OCI-LY7 (cell line): Measurements from ENCODE around the gene EDDM13. TPM values are rescaled to one million over a fixed set of nuclear protein-coding genes. Genes with fewer than 3 reads are reported as not detected.
A peak's percentile ranks its signal among the peaks of the same experiment; 100 is the strongest.

Source experiments
- BruUV-seq: library from RNA; stranded (reverse); fragments of 400-500 nt; replicated peaks from 2 replicates; lab custom pipeline; 2021; lab: Mats Ljungman, UMichigan
- CTCF ChIA-PET: fragments of 300-600 bp; sonication (Branson Sonifier 250); formaldehyde crosslinking; loops from one replicate; lab custom pipeline; 2022; ENCODE audit warnings: antibody characterized with exemption; ENCODE audit not compliant: unreplicated experiment; lab: Charles Lee
- POLR2A ChIA-PET: fragments of 300-600 bp; sonication (Branson Sonifier 250); formaldehyde crosslinking; loops from one replicate; lab custom pipeline; 2022; ENCODE audit warnings: antibody characterized with exemption; lab: Charles Lee
- DNase-seq: peaks from one replicate; pipeline ENCODE4 v3.0.0-alpha.2; 2015; ENCODE audit warnings: low spot score
- H2AFZ ChIP-seq: fragments of 200-600 bp; sonication (generic), shearing (Covaris generic); 2 replicates; pipeline ENCODE4 v1.6.1; 2014; ENCODE audit warnings: mild to moderate bottlenecking, antibody characterized with exemption, low read length, moderate library complexity
- H3K27ac ChIP-seq: fragments of 200-600 bp; sonication (generic); 2 replicates; pipeline ENCODE4 v1.5.1; 2014; ENCODE audit warnings: mixed run types, low read depth, mild to moderate bottlenecking, moderate library complexity, low read length, inconsistent platforms; ENCODE audit not compliant: poor library complexity, severe bottlenecking
- H3K36me3 ChIP-seq: fragments of 200-600 bp; sonication (generic); 2 replicates; pipeline ENCODE4 v1.6.1; 2014; ENCODE audit warnings: mild to moderate bottlenecking, antibody characterized with exemption, low read length, moderate library complexity, mixed read lengths; ENCODE audit not compliant: insufficient read depth
- H3K4me1 ChIP-seq: fragments of 200-600 bp; sonication (generic); 2 replicates; pipeline ENCODE4 v1.5.1; 2014; ENCODE audit warnings: mild to moderate bottlenecking, low read length; ENCODE audit not compliant: insufficient read depth, poor library complexity, severe bottlenecking
- H3K4me2 ChIP-seq: fragments of 200-600 bp; sonication (generic); 2 replicates; pipeline ENCODE4 v1.6.1; 2014; ENCODE audit warnings: mild to moderate bottlenecking, low read length
- H3K4me3 ChIP-seq: fragments of 200-600 bp; sonication (generic); 2 replicates; pipeline ENCODE4 v1.5.1; 2014; ENCODE audit warnings: mild to moderate bottlenecking, low read depth, low read length; ENCODE audit not compliant: poor library complexity, severe bottlenecking
- H3K79me2 ChIP-seq: fragments of 200-600 bp; sonication (generic); 2 replicates; pipeline ENCODE4 v1.6.1; 2016; ENCODE audit warnings: low read depth, mild to moderate bottlenecking, low read length, moderate library complexity, mixed read lengths; ENCODE audit not compliant: insufficient read depth
- H3K9me2 ChIP-seq: fragments of 200-600 bp; sonication (generic); 2 replicates; pipeline ENCODE4 v1.6.1; 2016; ENCODE audit warnings: mild to moderate bottlenecking, low read length, mixed read lengths; ENCODE audit not compliant: insufficient read depth
- H3K9me3 ChIP-seq: fragments of 200-600 bp; sonication (generic); 2 replicates; pipeline ENCODE4 v1.6.1; 2014; ENCODE audit warnings: mild to moderate bottlenecking, mixed run types, low read length, mixed read lengths
- H4K20me1 ChIP-seq: fragments of 200-600 bp; sonication (generic); 2 replicates; pipeline ENCODE4 v1.6.1; 2014; ENCODE audit warnings: mild to moderate bottlenecking, antibody characterized with exemption, low read length, moderate library complexity, mixed read lengths; ENCODE audit not compliant: insufficient read depth
- EZH2phosphoT487 ChIP-seq: fragments of 200-600 bp; sonication (generic); IDR thresholded peaks from 2 replicates; pipeline ENCODE4 v1.6.1; 2018; ENCODE audit warnings: low read depth, borderline replicate concordance, mild to moderate bottlenecking, mixed run types, antibody characterized with exemption, low read length, moderate library complexity, mixed read lengths
- intact Hi-C: fragments of 100-400 bp; cut with micrococcal nuclease; formaldehyde crosslinking; loops from one replicate; pipeline ENCODE4 v1.10.0; 2022; ENCODE audit not compliant: unreplicated experiment
- total RNA-seq, 2 experiments: library from RNA; depleted of rRNA in 1 of 2; stranded (reverse); fragments of >200 nt in 1 of 2; shearing (Covaris generic) in 1 of 2; gene quantifications; 2 replicates each; pipeline ENCODE4 v1.2.3, GENCODE V29; 2014 to 2022
- TF ChIP-seq, protein P1 (sequence below): fragments of 200-600 bp; sonication (generic); conservative IDR thresholded peaks from 2 replicates; pipeline ENCODE4 v1.5.1; 2014; ENCODE audit warnings: mild to moderate bottlenecking, antibody characterized with exemption, low read length, moderate library complexity, mixed read lengths

EDDM13 gene
- total RNA-seq, 2 experiments from 2014 or later = not detected

DNA sequence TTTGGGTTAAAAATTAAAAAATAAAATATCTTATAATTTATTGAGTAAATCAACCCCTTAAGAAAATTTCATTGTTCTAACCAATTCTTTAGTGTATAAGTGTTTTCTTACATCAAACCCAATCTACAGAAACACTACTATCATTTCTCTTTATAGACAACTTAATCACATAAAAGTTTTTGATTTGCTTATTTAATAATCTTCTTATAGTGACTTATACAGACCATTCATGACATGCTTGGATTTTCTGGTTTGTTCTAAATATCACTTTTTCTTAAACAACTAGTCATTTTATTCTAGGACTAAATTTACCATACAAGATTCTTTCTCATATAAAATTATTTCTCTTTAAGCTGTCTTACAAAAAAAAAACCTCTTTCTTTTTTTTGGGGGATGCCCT is 69.4 kb downstream of the EDDM13 start:
- Histone ChIP-seq H3K4me2 (no peak overlapping the region), H3K4me3 (no peak overlapping the region), H3K79me2 (no peaks in the 10 kb centered on the region), H2AFZ (no peak overlapping the region), H3K9me2 (no peaks in the 10 kb centered on the region), H3K36me3 (no peaks in the 10 kb centered on the region), H3K27ac (no peak overlapping the region), H4K20me1 (no peaks in the 10 kb centered on the region), H3K4me1 (no peaks in the 10 kb centered on the region), H3K9me3 (peaks cover 25% of the 10 kb centered on the region; the same call in 1 of the 2 replicates)
- intact Hi-C loops = no loop called here
- ChIA-PET CTCF (no interaction called here), POLR2A (interaction anchor here (0.6 kb wide), 1 partner anchor 338 kb away, joined by 3 read pairs; no protein-coding TSS in a partner anchor)
- DNase-seq = peak; percentile 8
- BruUV-seq = no TSS peak
- TF ChIP-seq, protein P1, sequence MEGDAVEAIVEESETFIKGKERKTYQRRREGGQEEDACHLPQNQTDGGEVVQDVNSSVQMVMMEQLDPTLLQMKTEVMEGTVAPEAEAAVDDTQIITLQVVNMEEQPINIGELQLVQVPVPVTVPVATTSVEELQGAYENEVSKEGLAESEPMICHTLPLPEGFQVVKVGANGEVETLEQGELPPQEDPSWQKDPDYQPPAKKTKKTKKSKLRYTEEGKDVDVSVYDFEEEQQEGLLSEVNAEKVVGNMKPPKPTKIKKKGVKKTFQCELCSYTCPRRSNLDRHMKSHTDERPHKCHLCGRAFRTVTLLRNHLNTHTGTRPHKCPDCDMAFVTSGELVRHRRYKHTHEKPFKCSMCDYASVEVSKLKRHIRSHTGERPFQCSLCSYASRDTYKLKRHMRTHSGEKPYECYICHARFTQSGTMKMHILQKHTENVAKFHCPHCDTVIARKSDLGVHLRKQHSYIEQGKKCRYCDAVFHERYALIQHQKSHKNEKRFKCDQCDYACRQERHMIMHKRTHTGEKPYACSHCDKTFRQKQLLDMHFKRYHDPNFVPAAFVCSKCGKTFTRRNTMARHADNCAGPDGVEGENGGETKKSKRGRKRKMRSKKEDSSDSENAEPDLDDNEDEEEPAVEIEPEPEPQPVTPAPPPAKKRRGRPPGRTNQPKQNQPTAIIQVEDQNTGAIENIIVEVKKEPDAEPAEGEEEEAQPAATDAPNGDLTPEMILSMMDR = no peak
- TF ChIP-seq EZH2phosphoT487 = no peak

DNA sequence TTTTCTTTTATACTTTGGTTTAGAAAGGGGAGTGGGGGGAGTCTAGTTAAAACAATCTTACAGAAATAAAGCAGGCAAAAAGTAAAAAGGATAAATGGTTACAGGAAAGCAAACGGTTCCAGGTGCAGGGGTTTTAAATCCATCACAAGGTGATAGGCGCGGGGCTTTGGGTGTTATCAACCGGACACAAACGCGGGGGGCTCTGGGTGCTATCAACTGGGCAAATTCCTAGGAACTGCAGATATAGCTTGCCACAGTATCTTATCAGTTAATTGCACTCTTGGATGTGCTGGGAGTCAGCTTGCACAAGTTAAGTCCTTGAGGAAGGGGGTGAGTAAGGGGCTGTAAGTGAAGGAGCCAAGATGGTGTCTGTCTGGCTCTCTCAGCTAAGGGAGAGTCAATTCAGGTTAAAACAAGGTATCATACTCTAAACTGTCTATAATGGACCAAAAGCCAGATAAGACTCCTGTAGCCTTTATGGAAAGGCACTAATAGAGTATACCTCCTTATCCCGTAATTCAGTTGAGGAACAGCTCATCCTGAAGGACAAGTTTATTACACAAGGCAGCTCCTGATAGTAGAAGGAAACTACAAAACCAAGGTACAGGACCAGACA is 74.7 kb downstream of the EDDM13 start:
- Histone ChIP-seq H3K79me2 (no peaks in the 10 kb centered on the region), H3K9me2 (no peaks in the 10 kb centered on the region), H3K27ac (no peak overlapping the region), H3K36me3 (no peaks in the 10 kb centered on the region), H3K4me3 (no peak overlapping the region), H3K9me3 (peaks cover 6% of the 10 kb centered on the region; the same call in 1 of the 2 replicates), H3K4me2 (no peak overlapping the region), H2AFZ (no peak overlapping the region), H4K20me1 (no peaks in the 10 kb centered on the region), H3K4me1 (no peaks in the 10 kb centered on the region)
- POLR2A ChIA-PET = no interaction called here
- DNase-seq = no peak
- intact Hi-C loops = no loop called here
- TF ChIP-seq EZH2phosphoT487 = no peak
- TF ChIP-seq, protein P1 = no peak
- CTCF ChIA-PET = no interaction called here
- no TSS peak for BruUV-seq

DNA sequence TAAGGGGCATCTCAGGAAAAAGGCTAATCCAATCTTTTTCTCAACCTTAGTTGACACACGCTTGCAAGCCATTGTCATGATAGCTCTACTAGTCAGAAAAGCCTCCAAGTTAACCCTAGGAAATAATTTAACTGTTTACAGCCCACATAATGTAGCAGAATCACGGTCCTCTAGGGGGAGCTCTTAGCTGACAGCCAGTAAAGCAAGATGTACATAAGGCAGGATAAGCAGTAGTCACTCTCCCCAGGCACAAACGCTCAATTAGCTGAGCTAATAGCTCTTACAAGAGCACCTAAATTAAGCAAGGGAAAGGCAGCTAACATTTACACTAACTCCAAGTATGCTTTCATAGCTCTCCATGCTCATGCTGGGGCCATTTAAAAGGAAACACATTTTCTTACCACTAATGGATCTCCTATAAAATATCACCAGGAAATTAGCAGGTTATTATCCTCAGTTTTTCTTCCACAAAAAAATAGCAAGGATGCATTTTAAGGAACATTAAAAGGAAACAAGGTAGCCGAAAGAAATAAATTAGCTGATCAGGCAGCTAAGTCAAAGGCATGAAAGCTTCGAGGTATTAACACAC is 75.8 kb downstream of the EDDM13 start:
- intact Hi-C loops = no loop called here
- ChIA-PET POLR2A (no interaction called here), CTCF (no interaction called here)
- no TSS peak for BruUV-seq
- no peaks in the 10 kb centered on the region for H3K4me1 ChIP-seq
- H4K20me1 ChIP-seq = no peaks in the 10 kb centered on the region
- no peak overlapping the region for H3K27ac ChIP-seq
- TF ChIP-seq, protein P1 = peak; percentile 80
- TF ChIP-seq EZH2phosphoT487 = no peak
- H3K79me2 ChIP-seq = no peaks in the 10 kb centered on the region
- no peaks in the 10 kb centered on the region for H3K9me3 ChIP-seq
- H3K4me2 ChIP-seq = no peak overlapping the region
- H3K36me3 ChIP-seq = no peaks in the 10 kb centered on the region
- peak; percentile 32 for DNase-seq
- no peaks in the 10 kb centered on the region for H3K9me2 ChIP-seq
- no peak overlapping the region for H3K4me3 ChIP-seq
- no peak overlapping the region for H2AFZ ChIP-seq
